Measurements from ENCODE around the gene CPAMD8. TPM values are rescaled to one million over a fixed set of nuclear protein-coding genes. Genes with fewer than 3 reads are reported as not detected.

Gene CPAMD8
- total RNA-seq, 1 experiment from 2014 or later = 0.20 TPM

GRCh38 chr19:16885166-16885565 lies 141.4 kb downstream of the CPAMD8 start:
- POLR2A ChIA-PET = no interaction called here
- Histone ChIP-seq H3K9me2 (ENCODE audit: insufficient read depth) (no peaks in the 10 kb centered on the region), H3K4me3 (replicated peaks in 1 of 2; ENCODE audit: low read depth in 1 of 2, low read length in 2 of 2) (no peak overlapping the region), H3K27ac (ENCODE audit: low read depth, low read length) (no peak overlapping the region), H2AFZ (ENCODE audit: low read depth, low read length, poor library complexity, severe bottlenecking) (no peak overlapping the region), H4K20me1 (ENCODE audit: insufficient read depth) (no peaks in the 10 kb centered on the region), H3K4me1 (ENCODE audit: control insufficient read depth in 1 of 2, insufficient read depth in 2 of 2, low read length in 2 of 2) (no peaks in the 10 kb centered on the region), H3K36me3 (ENCODE audit: control insufficient read depth in 1 of 2, insufficient read depth in 2 of 2, low read length in 2 of 2) (peaks cover 0 to 5% of the 10 kb centered on the region in 2 experiments; a peak in 2 of 4 replicates), H3K9me3 (ENCODE audit: control insufficient read depth in 1 of 2, insufficient read depth in 1 of 2, low read depth in 1 of 2, low read length in 2 of 2) (peaks cover 8 to 11% of the 10 kb centered on the region in 2 experiments; a peak in 2 of 4 replicates), H3K9ac (ENCODE audit: low read length) (no peak overlapping the region), H3K79me2 (ENCODE audit: insufficient read depth, low read length) (no peaks in the 10 kb centered on the region), H3K27me3 (ENCODE audit: insufficient read depth, low read length) (no peaks in the 10 kb centered on the region), H3K4me2 (ENCODE audit: low read length) (no peak overlapping the region)
- CTCF ChIA-PET = no interaction called here
- DNase-seq (ENCODE audit: low read depth, low spot score) (no peak), ATAC-seq (no peak)
- intact Hi-C loops (cut with micrococcal nuclease) = no loop called here
- no TSS peak for BruUV-seq (replicated peaks)
- RAD21 ChIA-PET (ENCODE audit: low non-redundant PET in 1 of 2, low total read pairs in 2 of 2, uncharacterized antibody in 2 of 2, unreplicated experiment in 2 of 2) = no interaction called here
- no peak for TF ChIP-seq SP1 (IDR thresholded peaks at IDR 0.05; ENCODE audit: low read depth)
- no peak for TF ChIP-seq MAX (IDR thresholded peaks at IDR 0.05)
- TF ChIP-seq ZBTB33 (IDR thresholded peaks at IDR 0.05; ENCODE audit: extremely low read depth, insufficient replicate concordance, low read length) = no peak
- no peak for TF ChIP-seq CBX3 (IDR thresholded peaks at IDR 0.05; ENCODE audit: low read depth)
- TF ChIP-seq ZNF274 (IDR thresholded peaks at IDR 0.05; ENCODE audit: low read depth, low read length) = no peak
- no peak for TF ChIP-seq ZFX (IDR thresholded peaks at IDR 0.05)
- TF ChIP-seq CTCF (IDR thresholded peaks at IDR 0.05 in 2 of 3, conservative IDR thresholded peaks at IDR 0.05 in 1 of 3; ENCODE audit: borderline replicate concordance in 1 of 3, insufficient read depth in 1 of 3, low read depth in 2 of 3, low read length in 2 of 3) = no peak
- no peak for TF ChIP-seq REST (IDR thresholded peaks at IDR 0.05; ENCODE audit: low read depth)
- no peak for TF ChIP-seq ELF1 (IDR thresholded peaks at IDR 0.05; ENCODE audit: borderline replicate concordance, low read depth)
- TF ChIP-seq FOSL1 (IDR thresholded peaks at IDR 0.05; ENCODE audit: low read depth) = no peak
- no peak for TF ChIP-seq EGR1 (IDR thresholded peaks at IDR 0.05; ENCODE audit: low read depth)
- no peak for TF ChIP-seq ATF3 (IDR thresholded peaks at IDR 0.05)
- no peak for TF ChIP-seq EZH2 (IDR thresholded peaks at IDR 0.05)
- no peak for TF ChIP-seq POLR2A (IDR thresholded peaks at IDR 0.05; ENCODE audit: borderline replicate concordance, extremely low read depth, insufficient read depth, insufficient read length)
